Activated CD4-positive, alpha-beta T cell treated with anti-CD3 and anti-CD28 coated beads for 48 hours (primary cell): ENCODE measurements around the gene PLD3.
"Not testable (repeated sequence)": the region's sequence is repeated elsewhere in the genome, so short reads cannot be mapped to it uniquely, and the experiment has no call there.

Experiments
- DNase-seq: peaks from one replicate; pipeline ENCODE4 v3.0.0-alpha.2; 2020

PLD3 gene

GRCh38 chr19:40392123-40392522, 43.6 kb downstream of the PLD3 start:
- DNase-seq, result no peak

GRCh38 chr19:40392894-40393517, 44.5 kb downstream of the PLD3 start:
- no peak for DNase-seq

- DNase-seq, result no peak
These were observed 45.7 kb downstream of the PLD3 start for GRCh38 chr19:40393894-40394815.

- DNase-seq, result no peak
These were observed 46.3 kb downstream of the PLD3 start for GRCh38 chr19:40394816-40395210.

GRCh38 chr19:40395956-40396355, 47.5 kb downstream of the PLD3 start:
- no peak for DNase-seq

- no peak for DNase-seq
These were observed 48.5 kb downstream of the PLD3 start for GRCh38 chr19:40396886-40397567.

GRCh38 chr19:40397568-40397906, 49.0 kb downstream of the PLD3 start:
- DNase-seq, result no peak

- peak; percentile 85 for DNase-seq
These were observed 50.1 kb downstream of the PLD3 start for GRCh38 chr19:40398417-40399131.

DNA sequence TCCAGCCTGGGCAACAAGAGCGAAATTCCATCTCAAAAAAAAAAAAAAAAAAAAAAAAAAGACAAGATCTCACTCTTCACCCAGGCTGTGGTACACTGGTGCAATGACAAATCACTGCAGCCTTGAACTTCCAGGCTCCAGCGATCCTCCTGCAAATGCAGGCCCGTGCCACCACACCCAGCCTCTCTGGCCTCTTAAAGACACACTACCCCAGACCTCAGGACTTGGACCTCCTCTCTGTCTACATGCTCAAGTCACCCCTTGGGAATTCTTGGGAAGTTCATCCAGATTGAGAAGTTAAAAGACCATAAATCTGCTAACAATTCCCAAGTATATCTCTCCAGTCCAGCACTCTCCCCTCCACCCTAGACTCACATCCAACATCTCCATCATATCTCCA, 52.1 kb downstream of the PLD3 start:
- no peak for DNase-seq

DNA sequence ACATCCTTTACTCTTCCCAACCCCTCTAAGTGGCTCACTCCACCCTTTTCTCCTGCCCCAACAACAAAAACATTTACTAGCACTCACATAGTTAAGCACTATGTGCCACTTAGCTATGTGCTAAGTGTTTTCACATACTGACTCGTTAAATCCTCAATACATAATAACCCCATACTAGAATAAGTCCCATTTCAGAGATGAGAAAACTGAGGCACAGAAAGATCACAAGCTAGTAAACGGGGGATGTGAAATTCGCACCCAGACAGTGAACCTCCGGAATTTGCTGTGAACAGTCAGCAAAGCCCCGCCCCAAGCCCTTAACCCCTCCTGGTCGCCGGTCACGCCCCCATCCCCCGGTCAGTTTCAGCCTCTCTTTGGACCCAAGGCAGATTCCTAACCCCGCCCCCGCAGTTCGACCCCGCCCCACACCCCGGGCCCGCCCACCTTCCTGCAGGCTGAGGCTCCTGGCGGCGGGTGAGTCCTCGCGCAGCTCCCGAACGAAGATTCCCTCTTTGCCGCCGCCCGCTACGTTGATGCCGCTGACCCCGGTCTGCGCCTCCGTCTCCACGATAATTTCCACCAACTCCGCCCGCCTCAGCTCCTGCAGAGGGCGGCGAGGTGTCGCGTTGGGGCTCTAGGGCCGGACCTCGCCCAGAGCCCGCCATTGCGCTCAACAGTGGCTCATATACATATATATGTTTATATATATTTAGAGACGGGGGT, 54.9 kb downstream of the PLD3 start:
- peak; percentile 85 for DNase-seq

GRCh38 chr19:40407714-40408597, 59.5 kb downstream of the PLD3 start:
- DNase-seq, result no peak

- DNase-seq, result not testable (repeated sequence)
These were observed 60.1 kb downstream of the PLD3 start for GRCh38 chr19:40408598-40408925.

- no peak for DNase-seq
These were observed 61.5 kb downstream of the PLD3 start for GRCh38 chr19:40410030-40410389.

- DNase-seq, result no peak
These were observed 62.8 kb downstream of the PLD3 start for GRCh38 chr19:40411125-40411842.

DNA sequence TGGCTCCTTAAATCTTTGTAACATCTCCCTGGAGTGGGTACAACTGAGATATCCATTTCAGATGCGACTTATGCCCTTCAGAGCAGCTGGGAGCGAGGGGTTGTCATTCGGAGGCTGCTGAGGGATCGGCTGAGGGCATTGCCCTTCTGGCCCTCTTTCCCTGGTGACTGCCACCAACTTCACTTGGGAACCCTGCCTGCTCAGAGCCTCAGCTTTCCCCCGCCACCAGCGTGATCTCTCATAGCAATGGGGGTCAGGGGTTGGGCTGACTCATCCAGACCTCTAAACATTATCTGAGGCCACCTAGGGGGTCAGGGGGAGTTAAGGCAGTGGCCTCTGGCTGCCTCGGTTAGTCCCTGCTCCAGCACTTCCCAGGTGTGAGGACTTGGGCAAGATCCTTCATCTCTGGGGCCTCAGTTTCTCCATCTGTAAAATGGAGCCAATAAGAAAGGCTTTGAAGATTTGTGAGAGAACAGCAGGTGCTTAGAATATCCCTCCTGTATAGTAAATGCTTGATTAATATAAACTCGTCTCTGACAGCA, 63.5 kb downstream of the PLD3 start:
- DNase-seq, result no peak

GRCh38 chr19:40412866-40413265, 64.4 kb downstream of the PLD3 start:
- no peak for DNase-seq

DNA sequence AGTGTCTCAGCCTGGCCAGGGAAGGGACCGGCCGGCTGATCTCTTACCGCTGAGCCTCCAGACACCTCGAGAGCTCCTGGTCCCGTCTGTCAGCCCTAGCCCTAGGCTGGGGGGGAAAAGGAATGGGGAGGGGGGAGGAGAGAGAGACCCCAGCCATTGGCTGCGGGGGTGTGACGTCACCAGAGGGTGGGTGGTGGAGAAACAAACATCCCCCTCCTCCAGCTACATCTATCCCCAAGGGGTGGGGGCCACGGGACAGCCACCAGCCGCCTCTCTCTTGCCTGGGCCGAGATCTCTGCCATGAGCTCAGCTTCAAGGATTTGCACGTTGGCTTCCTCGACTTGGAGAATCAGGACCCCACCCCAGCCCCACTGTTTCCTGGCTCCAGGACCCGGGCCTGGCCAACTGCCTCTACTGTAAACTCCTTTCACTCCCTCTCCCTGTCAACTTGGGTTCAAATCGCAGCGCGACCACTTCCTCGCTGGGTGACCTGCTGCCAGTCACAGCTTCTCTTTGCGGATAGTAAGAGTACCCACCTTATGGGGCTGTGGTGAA, 64.9 kb downstream of the PLD3 start, which contains the start of gene PRX:
Gene PRX (minus strand): TSS at position 88 of the 555 bp plus-strand sequence. CDS start 5,446 bp downstream, outside the sequence.
- no peak for DNase-seq

GRCh38 chr19:40414542-40415535, 66.3 kb downstream of the PLD3 start:
- no peak for DNase-seq

DNA sequence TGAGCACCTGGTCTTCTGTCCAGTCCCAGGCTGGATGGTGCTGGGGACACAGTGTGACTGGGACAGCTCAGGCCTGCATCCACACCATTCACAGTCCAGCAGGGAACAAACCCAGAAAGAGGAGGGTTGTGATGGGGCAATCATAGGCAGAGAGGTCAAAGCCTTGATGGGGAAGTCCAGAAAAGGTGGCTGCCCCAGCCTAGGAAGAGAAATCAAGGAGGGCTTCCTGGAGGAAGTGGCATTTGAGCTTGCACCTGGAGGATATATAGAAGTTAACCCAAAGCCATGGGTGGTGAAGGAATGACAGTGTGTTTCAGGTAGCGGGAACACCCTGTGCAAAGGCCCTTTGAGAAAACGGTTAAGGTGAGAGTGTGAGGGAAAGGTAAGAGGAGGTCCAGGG, 67.3 kb downstream of the PLD3 start:
- no peak for DNase-seq
